ENCODE results near the gene GSTM2.
A peak's percentile ranks its signal among the peaks of the same experiment; 100 is the strongest.

GSTM2 gene

DNA sequence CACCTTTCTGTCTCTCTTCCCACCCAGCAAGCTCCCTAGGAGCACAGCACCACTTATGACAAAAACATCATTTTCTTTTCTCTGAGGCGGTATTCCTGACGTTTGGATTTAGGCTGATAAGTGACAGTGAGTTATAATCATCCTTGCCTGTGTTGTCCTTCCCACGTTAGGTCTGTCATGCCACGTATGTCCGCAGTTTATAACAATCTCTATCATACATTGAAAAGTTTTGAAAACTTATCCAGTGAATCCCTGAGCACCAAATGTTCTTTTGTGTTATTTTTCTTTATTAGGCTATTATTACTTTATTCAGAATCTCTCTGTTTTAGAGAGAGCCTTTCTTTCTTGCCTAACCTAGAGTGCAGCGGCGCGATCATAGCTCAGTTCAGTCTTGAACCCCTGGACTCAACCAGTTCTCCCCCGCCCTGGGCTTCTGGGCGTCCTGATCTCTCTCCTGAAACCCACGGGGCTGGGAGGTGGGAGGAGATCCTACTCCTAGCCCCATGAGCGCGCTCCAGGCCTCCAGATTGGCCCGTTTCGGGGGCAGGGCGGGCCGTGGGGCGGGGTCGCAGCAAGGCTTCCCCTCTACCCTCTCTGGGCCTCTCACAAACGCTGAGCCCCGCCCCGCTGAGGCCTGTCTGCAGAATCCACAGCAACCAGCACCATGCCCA, at the start of gene GSTM2:
Gene GSTM2, plus strand, starts transcription at position 606 of the 671 bp plus-strand sequence. Its CDS starts 59 bp downstream, at position 665.
- DNase-seq (ENCODE audit: low read depth) = peak; percentile 53

DNA sequence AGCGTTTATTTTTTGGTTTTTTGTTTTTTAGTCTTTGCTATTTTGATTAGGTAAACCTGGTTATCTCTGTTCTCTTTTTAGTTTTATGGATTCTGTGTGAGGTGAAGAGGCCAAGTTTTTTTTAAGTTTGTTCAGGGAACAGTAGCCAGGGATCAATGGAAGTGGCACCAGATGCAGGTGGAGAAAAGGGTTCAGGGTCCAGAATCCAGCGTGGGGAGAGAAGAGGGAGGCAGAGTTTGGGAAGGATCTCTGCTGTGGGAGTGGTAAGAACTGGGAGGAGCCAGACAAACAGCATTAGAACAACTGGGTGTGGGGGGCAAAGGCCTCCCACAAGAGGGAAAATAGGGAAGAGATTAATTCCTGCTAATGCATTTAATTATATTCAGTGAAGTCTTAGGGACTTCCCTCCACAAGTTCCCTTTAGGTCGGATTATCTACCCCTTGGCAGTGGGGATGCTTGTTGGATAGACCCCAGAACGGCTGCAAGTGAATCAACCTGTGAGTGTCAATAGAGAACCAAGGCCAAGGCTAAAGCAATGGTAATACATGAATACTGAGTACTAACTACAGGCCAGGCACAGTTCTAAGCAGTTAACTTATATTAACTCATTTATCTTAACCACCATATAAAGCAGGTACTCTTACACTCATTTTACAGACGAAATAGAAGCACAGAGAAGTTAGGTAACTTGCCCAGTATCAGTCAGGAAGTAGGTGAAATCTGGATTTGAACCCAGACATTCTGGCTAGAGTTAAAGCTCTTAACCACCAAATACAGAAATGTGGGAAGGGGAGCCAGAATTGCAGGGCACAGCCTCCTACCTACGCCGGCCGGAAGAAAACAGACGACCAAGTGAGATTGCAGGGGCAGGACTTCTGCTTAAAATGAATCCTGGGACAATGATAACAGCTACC, 48.9 kb upstream of the GSTM2 start:
- no peak for DNase-seq (ENCODE audit: low read depth)

DNA sequence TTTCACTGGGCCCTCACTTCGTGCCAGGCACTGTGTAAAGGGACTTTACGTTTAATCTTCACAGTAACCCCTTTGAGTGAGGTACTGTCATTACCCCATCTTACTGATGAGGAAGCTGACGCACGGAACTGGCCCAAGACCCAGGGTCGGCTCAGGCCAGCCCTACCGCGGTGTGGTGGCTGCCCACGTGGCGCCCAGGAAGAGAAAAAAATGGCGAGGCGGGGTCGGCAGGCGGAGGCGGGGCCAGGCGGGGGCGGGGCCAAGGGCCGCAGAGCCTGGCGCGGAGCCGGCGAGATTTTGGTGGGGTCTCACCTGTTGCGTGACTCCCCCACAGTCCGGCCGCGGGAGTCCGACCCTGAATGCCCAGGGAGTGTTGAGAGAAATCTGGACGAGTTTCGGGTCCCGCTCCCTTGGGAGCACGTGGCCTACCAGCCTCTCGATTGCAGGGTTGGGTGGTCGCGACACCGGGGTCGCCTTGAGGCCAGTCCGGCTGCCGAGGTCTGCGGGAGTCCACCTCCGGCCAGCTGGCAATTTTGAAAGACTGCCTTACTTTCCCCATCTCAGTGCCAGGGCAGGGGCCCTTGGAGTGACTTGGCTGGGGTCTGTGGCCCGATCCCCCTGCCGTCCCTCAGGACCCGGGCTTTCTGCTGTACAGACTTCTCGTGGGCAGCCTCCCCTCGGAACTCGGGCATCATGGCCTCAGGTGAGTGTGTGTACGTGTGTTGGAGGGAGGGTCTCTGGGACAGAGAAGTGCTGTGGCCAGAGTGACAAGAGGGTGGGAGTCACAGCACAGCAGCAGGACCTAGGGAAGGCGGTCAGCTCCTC, 48.1 kb upstream of the GSTM2 start, which contains the start of the genes AMPD2 and GNAT2:
Gene AMPD2, plus strand, starts transcription at position 262 of the 825 bp plus-strand sequence. CDS start 1,339 bp downstream, outside the sequence.
Gene GNAT2, minus strand, starts transcription at position 41 of the 825 bp plus-strand sequence. CDS start 6,746 bp downstream, outside the sequence.
- peak; percentile 55 for DNase-seq (ENCODE audit: low read depth)

DNA sequence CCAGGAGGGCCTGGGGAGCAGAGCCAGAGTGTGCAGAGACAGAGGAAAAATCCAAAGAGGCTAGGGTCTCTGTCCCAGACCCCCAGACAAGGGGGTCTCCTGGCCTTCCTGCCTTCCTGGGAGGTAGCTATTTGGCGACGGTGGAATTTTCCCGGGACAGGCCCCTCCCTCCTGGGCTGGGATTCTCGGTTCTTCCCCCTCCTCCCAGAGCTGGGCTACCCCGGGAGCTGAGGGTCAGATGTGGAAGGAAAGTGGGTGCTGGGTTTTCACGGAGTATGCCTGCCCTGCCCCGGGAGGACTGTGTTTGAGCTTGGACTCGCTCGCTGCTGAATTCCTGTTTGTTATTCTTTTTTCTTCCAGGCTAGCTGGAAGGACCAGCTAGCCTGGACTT, 47.5 kb upstream of the GSTM2 start:
- DNase-seq (ENCODE audit: low read depth) = no peak

DNA sequence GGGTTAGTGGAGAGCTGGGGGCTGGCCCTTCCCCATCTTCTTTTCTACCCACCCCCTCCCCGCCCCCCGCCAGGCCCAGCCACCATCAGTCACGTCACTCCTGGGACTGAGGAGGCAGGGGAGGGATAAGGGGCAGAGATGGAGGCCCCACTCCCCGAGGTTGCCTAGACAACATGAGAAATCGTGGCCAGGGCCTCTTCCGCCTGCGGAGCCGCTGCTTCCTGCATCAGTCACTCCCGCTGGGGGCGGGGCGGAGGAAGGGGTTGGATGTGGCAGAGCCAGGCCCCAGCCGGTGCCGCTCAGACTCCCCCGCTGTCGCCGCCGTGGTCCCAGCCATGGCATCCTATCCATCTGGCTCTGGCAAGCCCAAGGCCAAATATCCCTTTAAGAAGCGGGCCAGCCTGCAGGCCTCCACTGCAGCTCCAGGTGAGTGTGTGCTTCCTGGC, 47.0 kb upstream of the GSTM2 start:
- peak; percentile 95 for DNase-seq (ENCODE audit: low read depth)

DNA sequence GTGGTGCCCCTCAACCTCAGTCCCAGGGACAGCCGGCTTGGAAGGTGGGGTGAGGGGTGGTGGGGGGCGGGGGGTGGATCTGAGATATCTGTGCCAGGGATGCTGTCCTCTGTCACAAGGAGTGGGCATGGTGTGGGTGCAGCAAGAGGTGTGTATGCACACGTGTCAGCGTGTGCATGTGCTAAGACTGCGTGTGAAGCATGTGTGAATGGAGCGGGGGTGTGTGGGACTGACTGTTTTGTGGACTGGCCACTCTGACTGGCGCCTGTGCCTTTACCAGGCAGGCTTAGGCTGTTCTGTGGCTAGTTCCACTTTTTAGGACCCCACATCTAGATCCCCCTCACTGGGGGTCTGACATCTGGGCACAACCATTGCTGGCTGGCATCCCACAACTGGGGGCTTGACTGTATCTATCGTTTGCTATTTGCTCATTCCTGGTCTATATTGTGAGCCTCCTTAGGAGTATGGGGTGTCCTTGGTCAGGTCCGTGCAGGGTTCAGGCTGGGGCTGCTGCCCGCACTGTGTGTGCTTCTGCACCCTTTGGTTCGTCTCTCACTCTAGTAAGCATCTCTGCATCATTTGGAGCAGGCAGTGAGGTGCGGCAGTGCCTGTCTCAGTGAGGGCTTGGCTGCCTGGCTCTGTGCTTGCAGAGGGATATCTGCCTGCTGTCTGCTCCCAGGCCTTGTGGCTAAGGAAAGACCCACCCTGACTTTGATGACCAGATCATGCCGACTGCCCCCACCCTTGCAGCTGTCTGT, 46.3 kb upstream of the GSTM2 start:
- no peak for DNase-seq (ENCODE audit: low read depth)

DNA sequence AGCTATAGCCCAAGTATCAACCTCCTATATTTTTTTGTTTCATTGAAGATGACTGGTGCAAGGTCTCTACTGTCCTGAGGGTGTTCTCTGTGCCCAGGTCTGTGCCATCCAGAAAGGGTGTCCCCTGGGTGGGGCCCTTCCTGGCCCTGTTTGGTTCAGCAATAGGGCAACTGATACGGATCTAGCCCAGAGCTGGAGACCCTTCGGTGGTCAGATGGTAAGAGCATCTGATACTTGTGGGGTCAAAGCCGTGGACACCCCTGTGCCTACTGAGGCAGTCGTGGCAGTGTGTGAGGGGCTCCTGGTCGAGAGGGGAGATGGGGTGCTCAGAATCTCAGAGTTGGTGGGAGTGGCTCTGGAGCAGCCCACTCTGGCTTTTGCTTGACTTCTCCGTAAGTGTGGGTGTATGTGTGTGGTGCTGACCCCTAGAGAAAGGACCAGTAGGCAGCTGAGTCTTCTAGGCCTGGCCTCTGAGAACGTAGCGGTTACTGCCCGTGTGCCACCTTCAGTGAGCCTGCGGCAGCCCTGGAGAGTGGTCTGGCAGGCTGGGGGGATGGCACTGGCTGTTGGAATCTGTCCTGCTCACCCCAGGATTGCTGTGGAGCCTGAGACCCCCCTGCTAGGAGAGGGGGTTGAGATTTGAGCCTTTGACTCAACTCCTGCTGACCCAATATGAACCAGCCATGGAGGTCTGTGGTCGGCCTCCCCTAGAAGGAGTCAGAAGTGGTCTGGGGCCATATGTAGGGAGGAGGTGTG, 45.5 kb upstream of the GSTM2 start:
- no peak for DNase-seq (ENCODE audit: low read depth)

DNA sequence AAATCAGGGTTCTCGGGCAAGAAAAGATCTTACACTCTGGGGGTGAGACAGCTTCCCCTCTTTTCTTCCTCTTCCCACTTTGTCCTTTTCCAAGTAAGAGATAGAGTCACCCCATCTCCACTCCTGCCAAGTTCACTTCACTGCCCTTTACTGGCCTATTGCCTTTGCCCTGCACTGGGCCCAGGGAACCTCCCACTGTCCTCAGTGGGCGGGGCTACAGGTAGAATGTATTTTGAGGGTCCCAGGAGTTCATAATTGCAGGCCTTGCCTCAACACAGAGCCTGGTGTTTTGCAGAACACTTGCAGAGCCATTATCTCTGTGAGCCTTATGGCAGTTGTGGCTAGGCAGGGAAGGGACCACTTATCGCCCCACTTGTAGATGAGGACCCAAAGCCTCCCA, 45.0 kb upstream of the GSTM2 start:
- DNase-seq (ENCODE audit: low read depth) = no peak

- no peak for DNase-seq (ENCODE audit: low read depth)
Measured at GRCh38 chr1:109623601-109624161, 44.2 kb upstream of the GSTM2 start.

DNA sequence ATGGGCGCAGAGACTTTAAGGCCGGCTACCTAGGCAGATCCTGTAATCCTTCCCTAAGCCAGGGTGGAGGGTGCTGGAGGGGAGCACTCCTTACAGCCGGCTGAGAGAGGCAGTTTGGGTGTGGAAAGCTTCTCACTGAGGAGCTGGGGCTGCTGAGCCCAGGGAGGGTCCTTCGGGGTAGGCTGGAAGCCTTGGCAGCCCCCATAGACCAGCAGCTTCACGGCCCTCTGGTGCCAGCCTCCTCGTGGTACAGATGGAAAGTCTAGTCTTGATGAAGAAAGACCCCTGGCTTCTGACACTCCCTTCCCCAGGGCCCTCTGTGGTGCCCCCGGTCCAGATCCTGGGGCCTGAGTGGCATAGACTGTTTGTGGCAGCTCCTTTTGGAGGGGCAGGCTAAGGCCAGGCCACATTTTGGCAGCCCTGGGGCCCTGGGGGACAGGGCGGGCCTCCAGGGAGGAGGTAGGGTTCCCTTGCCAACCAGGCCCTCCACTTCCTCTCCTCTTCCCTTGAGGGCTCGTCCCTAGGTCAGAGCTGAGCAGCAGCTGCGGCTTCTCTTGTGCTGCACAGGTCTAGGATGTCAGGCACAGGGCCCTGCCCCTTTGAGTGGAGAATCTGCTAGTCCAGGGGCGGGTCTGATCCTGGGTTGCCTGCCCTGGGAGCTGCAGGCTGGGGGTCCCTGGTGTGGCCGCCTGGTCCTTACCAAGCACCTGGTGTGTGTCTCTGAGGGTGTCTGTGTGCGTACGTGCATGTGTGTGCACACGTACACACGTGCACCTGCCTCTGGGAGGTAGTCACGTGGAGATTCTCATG, 43.5 kb upstream of the GSTM2 start:
- no peak for DNase-seq (ENCODE audit: low read depth)

GRCh38 chr1:109625176-109625575, 42.7 kb upstream of the GSTM2 start:
- no peak for DNase-seq (ENCODE audit: low read depth)

DNA sequence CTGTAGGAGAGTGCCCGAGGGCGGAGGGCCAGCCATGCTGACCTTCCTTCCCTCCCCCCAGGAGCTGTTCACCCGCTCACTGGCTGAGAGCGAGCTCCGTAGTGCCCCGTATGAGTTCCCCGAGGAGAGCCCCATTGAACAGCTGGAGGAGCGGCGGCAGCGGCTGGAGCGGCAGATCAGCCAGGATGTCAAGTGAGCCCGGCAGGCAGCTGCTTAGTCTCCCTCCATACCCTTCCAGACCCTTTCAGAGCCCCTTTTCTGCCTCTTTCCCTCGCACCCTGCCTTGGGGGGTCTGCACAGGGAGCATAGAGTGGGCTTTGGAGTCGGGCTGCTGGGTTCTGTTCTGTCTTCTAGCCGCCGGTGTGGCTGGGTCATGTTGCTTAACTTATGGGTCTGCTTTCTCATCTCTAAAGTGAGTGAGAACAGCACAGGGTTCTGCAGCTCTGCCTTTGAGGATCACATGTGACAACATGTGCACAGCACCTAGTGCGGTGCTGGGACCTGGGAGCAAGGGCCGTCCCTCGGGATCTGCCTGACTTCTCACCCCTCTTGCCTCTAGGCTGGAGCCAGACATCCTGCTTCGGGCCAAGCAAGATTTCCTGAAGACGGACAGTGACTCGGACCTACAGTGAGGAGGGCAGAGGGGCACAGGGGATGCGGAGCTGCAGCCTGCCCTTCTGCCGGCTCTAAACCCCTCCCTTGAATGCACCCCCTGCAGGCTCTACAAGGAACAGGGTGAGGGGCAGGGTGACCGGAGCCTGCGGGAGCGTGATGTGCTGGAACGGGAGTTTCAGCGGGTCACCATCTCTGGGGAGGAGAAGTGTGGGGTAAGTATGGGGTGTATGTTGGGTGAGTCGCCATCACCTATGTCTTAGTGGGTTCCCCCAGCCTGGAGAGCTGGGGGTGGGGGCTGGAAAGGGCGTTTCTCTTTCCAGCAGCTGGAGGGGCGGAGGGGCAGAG, 42.0 kb upstream of the GSTM2 start:
- DNase-seq (ENCODE audit: low read depth) = no peak

DNA sequence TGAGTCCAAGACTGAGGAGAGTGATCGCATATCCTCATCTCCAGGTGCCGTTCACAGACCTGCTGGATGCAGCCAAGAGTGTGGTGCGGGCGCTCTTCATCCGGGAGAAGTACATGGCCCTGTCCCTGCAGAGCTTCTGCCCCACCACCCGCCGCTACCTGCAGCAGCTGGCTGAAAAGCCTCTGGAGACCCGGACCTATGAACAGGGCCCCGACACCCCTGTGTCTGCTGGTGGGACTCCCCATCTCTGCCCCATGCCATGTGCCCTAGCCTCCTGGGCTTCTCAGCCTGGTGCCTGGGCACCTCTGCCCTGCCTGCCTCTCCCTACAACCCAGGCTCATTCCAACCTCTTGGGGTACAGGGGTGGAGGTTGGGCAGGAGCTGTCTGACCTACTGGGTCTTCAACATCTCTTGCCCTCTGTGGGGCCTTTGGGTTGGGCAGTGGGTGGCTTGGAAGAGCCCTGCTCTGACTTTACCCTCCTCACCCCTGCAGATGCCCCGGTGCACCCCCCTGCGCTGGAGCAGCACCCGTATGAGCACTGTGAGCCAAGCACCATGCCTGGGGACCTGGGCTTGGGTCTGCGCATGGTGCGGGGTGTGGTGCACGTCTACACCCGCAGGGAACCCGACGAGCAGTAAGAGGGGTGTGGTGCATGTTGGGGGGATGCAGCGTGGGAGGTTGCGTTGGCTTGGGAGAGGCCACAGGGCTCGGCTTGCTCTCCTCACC, 41.0 kb upstream of the GSTM2 start:
- no peak for DNase-seq (ENCODE audit: low read depth)

GRCh38 chr1:109627692-109628399, 40.0 kb upstream of the GSTM2 start:
- DNase-seq (ENCODE audit: low read depth) = no peak

GRCh38 chr1:109628540-109629321, 39.1 kb upstream of the GSTM2 start:
- DNase-seq (ENCODE audit: low read depth) = no peak

All from stimulated activated CD8-positive, alpha-beta memory T cell treated with anti-CD3 and anti-CD28 coated beads, Interleukin-7, amount 100 ng/mL, for 24 hours (primary cell).